HG03280 (cell line): ENCODE data around the gene RAB29.

Source experiments
- ATAC-seq: cut with Tn5 transposase; IDR thresholded peaks from one replicate; pipeline ENCODE4 v1.9.1; 2021; ENCODE audit warnings: mild to moderate bottlenecking, moderate library complexity; ENCODE audit not compliant: unreplicated experiment

RAB29 gene

DNA sequence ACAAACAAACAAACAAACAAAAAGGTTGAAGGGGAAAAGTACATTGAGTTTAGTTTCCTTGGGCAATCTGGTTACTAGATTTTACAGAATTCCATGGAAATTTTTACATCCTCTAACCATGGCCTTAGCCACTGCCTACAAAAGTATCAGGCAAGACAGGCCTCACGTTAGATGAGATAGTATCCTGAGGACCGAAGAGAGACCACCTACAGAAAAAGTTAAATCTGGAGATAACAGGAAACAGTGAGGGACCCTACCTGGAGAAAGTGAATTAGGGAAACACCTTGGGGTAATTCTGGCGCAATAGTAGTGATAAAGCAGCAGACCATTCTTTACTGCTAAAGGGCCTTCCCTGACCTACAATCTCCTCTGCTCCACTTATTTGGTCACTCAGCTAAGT, 8.7 kb downstream of the RAB29 start:
- ATAC-seq, result no peak

DNA sequence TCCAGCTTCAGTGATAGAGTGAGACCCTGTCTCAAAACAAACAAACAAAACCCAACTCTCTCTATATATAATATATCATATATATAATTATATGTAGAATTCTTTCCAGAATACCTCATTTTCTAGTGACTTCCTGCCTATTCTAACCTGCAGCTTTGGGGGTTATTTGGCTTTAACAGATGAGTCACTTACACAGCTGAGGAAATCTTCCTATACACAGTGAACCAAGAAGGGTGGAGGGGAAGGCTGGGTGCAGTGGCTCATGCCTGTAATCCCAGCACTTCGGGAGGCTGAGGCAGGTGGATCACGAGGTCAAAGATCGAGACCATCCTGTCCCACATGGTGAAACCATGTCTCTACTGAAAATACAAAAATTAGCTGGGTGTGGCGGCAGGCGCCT, 9.2 kb downstream of the RAB29 start:
- no peak for ATAC-seq

DNA sequence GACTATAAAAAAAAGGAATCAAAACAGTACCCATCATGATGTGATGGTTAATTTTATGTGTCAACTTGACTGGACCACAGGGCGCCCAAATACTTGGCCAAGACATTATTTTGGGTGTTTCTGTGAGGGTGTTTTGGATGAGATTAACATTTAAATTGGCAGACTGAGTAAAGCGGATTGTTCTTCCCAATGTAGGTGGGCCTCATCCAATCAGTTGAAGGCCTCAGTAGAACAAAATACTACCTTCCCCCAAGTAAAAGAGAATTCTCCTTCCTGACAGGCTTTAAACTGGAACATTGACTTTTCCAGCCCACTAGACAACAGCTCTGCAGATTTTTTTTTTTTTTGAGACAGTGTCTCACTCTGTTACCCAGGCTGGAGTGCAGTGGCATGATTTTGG, 10.7 kb downstream of the RAB29 start:
- no peak for ATAC-seq

DNA sequence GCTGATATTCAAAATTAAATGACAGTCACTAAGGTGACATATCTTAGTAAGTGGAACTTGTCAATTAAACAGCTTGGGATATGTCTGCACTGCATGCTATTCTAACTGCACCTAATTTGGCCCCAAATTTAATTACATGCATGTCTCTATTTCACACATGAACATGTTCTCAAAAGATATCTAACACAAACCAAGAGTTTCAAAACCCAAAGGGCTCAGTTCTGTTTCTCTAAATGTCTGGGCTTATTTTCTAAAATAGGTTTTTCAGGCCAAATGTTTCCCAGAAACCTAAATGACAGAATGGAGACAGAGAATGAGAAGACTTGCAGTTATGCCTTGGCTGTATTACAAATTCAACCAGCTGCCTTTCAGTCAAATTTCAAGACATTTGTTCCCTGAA, 11.3 kb downstream of the RAB29 start:
- no peak for ATAC-seq

DNA sequence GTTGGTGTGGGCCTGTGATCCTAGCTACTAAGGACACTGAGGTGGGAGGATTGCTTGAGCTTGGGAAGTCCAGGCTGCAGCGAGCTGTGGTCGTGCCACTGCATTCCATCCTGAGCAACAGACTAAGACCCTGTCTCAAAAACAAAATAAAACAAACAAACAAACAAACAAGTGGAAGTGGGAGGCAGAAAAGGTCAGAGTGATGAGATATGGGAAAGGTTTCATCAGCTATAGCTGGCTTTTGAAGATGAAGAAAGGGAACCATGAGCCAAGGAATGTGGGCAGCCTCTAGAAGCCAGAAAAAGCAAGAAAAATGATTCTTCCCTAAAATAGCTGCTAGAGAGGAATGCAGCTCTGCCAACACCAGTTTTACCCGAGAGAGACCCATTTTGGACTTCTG, 14.7 kb downstream of the RAB29 start:
- no peak for ATAC-seq

DNA sequence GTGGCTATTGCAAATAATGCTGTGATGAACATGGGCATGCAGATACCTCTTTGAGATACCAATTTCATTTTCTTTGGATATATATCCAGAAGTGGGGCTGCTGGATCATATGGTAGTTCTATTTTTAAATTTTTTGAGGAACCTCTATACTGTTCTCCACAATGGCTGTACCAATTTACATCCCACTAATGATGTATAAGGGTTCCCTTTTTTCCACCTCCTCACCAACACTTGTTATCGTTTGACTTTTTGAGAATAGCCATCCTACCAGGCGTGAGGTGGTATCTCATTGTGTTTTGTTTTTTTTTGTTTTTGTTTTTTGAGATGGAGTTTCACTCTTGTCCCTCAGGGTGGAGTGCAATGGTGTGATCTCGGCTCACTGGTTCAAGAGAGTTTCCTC, 18.7 kb downstream of the RAB29 start:
- ATAC-seq, result no peak

DNA sequence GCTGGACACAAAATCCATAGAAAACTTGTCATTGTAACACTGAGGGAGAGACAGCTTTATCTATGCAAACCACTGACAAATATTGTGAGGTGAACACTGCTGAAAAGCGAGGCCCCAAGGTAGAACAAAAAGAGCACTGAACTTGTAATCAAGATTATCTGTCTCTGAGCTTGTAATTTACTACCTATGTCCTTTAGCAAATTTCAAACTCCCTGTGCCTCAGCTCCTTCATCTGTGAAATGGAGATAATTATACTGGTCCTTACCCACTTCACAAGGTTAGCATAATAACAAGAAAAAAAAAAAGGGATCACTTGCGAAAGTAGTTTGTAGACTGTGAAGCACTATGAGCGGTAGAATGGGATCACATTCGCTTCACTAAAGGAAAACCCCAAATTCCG, 20.4 kb downstream of the RAB29 start:
- no peak for ATAC-seq

DNA sequence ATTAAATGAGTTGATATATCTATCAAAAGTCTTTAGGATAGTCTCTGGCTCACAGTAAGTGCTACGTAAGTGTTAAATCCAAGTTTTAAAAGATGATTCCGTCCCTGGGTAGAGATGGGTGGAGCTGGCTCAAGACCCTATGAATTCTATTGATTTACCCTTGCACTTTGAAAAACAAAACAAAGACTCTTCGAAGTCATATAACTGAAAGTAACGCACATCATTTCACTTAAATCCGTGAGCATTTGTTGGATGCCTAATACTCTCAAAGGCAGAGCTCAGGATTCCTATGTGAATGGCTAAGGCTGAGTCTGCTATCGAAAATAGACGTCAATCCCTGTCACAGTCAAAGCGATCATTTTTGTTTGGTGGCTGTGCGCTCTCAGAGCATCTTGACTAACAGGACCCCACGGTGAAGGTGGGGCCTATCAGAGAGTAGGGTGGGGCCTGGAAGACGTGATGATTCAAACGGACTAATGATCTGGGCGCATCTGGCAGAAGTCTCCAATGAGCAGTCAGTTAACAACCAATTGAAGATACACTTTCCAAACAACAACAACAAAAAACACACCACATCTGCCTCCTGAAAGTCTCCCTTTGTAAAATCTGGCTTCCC, 24.1 kb downstream of the RAB29 start:
- no peak for ATAC-seq

DNA sequence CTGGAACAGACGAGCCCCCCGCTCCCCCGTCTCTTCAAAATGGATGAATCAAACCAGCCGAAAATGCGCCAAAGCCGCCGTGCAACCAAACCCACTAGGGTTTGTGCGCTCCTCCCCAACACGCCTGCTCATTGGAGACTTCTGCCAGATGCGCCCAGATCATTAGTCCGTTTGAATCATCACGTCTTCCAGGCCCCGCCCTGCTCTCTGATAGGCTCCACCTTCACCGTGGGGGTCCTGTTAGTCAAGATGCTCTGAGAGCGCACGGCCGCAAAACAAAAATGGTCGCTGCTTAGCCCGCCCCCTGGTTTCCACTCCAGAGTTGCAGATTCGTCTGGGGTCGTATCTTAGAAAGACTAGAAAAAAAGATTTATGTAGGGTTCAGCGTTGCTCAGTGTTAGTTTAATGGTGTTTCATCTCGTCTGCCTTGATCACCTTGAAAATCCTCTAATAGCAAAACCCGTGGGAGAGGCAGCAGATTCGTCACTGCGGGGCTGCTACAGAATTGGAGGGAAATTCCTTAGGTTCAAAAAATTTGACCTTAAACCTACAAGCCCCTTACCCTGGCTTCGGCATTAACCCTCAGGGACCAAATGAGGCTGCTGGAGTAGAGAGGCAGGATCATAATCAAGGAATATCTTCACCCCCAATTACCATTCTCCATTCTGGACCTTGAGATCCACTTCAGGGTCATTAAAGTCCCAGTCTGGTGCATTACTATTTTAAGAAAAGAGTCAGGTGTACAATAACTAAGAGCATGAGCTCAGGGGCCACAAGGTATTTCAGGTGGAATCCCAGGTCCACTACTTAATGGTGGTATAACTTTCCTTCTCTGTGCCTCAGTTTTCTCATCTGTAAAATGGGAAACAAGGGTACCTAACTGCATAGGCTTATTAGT, 24.9 kb downstream of the RAB29 start, which contains the start of gene NUCKS1:
Gene NUCKS1 (minus strand): TSS at position 45 of the 898 bp plus-strand sequence. CDS start 209 bp downstream, outside the sequence.
- peak; percentile 85 for ATAC-seq

DNA sequence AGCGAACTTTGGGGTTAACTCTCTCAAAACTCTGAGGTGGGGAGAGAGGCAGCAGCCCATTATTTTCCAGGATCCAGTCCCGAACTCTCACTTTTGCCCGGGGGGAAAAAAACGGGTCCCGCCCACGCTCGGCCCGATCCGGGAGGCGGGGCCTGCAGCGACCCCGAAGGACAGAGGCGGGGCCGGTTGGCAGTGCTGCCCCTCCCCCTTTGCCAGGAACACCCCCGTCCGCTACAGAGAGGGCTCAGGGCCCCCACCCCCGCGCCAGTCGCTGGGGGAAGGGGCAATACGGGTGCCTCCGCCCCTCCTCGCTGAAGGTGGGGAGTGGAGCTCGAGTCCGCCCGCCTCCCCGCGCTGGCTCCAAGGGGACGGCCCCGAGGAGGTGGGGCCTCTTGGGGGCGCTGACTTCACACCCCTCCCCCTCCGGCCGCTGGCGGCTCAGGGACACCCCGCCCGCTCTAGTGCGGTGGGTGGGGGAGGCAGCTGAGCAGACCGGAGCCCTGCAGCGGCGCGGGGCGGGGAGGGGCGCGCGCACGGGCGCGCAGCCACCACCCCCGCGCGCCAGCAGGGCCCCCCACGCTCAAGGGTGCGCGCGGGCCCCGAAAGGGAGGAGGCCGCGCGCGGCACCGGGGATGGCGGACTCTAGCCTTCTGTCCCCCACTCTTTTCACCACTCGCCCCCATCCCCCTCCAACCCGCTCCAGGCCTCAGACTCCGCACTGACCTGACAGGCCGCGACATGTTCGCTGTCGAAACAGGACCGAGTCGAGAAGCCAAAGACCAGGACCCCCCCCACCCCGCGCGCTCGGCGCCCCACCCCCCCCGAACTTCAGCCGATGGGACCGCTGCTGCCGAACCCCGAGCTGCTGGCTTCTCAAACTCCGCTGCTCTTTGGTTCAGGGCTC, 25.8 kb downstream of the RAB29 start:
- ATAC-seq, result peak; percentile 74

DNA sequence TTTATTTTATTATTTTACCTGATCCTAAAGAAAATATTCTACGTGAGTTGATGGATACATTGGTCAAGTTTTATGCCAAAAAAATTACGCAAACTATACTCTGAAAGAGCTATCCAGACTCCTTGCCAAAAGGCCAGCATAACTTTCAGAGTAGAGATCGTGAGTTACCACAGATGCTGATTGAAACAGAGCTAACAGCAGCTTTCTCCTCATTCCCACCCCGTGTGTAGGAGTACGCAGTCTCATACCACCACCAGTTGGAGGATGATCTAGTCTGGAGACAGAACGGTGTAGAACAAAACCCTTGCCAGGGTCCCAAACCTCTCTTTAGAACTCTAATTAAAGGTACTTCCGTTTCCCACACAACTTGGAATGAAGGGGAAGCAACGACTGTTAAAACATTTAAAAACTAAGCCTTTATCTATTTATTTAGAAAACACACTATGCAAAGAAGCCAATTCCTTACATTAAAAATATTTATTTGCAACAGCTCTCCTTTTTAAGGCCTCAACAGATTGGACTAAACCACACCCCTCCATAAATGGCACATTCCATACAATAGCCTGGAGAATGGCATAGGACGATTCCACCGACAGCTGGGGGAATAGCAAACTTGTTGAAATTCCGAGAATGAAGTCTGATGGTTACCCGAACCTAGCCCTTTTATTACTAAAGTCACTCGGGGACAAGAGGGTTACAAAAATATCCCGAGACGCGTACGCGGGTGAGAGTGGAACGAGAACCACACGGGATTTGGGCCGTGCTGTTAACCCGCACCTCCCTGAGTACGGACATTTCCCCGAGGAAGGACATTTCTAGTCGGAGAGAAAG, 26.7 kb downstream of the RAB29 start:
- ATAC-seq, result peak; percentile 10

DNA sequence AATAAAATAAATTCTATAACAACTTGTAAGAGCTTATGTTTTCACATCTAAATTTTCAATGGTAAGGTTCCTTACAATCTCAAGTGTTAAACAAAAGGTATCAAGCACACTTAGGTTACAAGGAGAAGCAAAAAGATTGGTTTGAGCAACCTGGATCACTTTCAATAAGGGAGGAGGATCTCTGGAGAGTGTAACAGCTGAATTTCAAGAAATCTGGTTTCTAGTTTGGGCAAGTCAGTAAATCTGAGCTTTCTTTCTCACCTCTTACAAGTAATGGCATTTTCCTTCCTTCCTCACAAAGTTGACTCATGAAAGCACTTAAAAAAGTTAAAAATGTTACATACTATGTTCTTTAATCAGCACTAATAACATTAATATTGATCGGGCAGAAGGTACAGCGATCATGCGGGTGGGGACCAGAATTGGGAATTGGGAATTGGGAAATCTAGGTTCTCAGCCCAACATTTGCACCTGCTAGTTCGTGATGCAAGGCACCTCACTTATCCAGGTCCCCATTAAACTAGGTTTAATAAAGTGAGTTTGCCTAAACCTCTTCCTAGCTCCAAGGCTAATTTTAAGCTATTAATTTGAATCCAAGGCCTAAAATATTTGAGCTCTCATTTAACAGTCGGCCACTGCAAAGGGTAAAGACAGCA, 28.4 kb downstream of the RAB29 start:
- no peak for ATAC-seq

DNA sequence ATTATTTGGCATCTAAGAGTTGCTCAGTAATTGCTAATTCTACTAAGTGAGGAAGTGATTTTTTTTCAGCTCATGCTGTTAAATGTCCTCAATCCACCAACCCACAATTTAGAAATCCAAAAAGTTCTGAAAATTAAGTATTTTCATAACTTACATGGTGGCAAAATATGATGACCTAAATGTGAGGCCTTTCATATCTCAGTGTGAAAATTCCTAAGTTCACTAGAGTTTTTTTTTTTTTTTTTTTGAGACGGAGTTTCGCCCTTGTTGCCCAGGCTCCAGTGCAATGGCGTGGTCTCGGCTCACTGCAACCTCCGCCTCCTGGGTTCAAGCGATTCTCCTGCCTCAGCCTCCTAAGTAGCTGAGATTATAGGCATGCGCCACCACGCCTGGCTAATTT, 30.9 kb downstream of the RAB29 start:
- ATAC-seq, result no peak

DNA sequence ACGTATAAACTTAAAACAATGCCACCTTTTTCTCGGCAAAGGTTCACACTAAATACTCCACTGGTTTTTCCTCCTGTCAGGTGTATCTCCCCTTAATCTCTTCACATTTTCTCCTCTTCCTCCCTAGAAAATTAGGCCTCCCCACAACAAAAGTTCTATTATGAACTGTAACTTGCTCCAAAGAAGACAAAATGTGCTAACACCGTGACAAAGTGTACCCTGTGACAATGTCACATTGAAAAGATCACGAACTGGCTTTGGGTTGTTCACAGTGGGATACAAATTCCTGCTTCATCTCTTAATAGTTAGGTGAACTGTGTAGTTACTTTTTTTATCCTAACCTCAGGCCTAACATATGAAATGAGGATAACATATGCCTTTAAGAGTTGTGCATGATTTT, 31.3 kb downstream of the RAB29 start:
- ATAC-seq, result no peak

DNA sequence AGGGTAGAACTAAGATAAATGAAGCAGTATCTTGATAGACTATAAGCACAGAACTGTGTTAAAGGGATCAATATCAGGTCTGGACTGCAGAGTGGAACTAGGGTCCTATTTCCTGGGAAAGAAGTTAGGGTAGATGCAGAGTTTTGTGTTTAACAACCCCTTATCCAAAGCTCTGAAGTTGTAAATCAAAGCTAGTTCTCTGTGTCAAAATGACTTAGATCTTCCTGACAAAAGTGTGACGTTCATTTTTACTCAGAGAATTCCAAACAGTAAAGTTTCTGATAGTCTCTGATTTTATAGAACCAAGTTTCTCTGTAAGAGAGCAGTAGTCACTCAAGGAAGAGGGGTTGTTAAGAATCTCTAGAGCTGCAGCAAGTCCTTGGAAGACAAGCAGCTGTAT, 33.6 kb downstream of the RAB29 start:
- no peak for ATAC-seq

DNA sequence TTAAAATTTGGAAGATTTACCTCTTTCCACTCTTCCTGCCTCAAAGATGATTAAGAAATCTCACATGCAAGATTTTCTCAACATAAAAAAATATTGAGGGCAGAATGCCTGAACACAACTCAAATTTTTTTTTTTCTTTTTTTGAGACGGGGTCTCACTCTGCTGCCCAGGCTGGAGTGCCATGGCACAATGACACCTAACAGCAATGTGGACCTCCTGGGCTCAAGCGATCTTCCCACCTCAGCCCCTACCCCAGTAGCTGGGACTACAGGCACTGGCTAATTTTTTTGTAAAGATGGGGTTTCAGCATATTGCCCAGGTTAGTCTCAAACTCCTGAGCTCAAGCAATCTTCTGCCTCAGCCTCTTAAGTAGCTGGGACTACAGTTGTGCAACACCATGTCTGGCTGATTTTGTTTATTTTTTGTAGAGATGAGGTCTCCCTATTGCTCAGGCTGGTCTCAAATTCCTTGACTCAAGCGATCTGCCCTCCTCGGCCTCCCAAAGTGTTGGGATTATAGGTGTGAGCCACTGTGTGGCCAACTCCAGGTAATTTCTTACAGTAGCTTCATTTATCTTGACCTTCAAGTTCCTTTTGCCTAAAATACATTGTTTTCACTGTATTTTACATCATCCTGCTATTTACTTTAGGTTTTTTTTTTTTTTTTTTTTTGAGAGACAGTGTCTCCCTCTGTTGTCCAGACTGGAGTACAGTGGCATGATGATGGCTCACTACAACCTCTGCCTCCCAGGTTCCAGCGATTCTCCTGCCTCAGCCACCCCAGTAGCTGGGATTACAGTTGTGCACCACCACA, 35.7 kb downstream of the RAB29 start:
- no peak for ATAC-seq

DNA sequence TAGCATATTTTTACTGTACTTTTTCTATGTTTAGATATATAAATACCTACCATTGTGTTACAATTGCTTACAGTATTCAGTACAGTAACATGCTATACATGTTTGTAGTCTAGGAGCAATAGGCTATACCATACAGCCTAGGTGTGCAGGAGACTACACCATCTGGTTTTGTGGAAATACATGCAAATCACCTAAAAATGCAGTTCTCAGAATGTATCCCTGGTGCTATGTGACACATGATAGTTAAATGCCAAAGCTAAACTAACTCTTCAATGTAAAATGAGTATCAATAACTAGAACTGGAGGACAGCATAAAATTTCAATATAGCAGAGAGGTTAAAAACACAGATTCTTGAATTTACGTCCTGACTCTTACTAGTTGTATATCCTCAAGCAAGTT, 40.1 kb downstream of the RAB29 start:
- ATAC-seq, result no peak

DNA sequence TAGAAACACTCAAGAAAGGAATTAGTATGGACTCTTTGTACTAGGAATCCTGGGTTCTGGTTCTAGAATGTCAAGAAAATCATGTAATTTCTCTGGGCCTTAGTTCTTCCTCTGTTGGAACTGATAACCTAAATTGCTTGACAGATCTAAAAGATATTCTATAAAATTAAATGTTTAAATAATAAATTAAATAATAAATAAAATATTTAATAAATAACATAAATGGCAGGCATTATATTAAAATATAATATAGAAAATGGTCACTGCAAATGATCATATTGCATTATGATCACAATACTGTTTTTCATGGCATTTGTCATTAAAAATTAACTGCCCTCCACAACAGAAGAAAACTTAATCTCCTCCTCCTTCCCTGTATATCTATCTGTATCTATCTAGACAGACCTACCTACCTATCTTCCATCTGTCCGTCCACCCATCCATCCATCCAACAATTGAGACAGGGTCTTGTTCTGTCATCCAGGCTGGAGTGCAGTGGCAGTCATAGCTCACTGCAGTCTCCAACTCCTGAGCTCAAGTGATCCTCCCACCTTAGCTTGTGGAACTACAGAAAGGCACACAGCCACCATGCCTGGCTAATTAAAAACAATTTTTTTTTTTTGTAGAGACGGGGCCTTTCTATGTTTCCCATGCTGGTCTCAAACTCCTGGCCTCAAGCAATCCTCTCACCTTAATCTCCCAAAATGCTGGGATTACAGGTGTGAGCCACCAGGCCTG, 41.7 kb downstream of the RAB29 start:
- no peak for ATAC-seq
